HepG2 (cell line): ENCODE data around the gene CPNE5. TPM values are rescaled to one million over a fixed set of nuclear protein-coding genes. Genes with fewer than 3 reads are reported as not detected.

Experiments used
- CREB1 ChIP-seq, 2 experiments: fragments of 450-650 bp in 1 of 2; IDR thresholded peaks; 2 replicates each; pipeline ENCODE4 v1.6.1; 2016 to 2017; ENCODE audit warnings: control low read depth in 1 of 2, mild to moderate bottlenecking in 1 of 2, missing compliant biosample characterization in 1 of 2, missing genetic modification characterization in 1 of 2
- KAT8 ChIP-seq: IDR thresholded peaks from 2 replicates; pipeline ENCODE4 v1.6.1; 2016; ENCODE audit warnings: missing genetic modification reagents, missing compliant biosample characterization
- MIXL1 ChIP-seq: IDR thresholded peaks from 2 replicates; pipeline ENCODE4 v1.6.1; 2016
- MTA1 ChIP-seq: sonication (generic); formaldehyde crosslinking; IDR thresholded peaks from 2 replicates; pipeline ENCODE4 v1.4.0; 2020; ENCODE audit warnings: missing genetic modification reagents, mild to moderate bottlenecking, borderline replicate concordance
- MZF1 ChIP-seq: sonication (generic); formaldehyde crosslinking; IDR thresholded peaks from 2 replicates; pipeline ENCODE4 v1.8.1; 2023; ENCODE audit warnings: mild to moderate bottlenecking, missing genetic modification reagents, borderline replicate concordance
- NR2F1 ChIP-seq, 2 experiments: fragments of 450-650 bp in 1 of 2; formaldehyde crosslinking in 1 of 2; IDR thresholded peaks; 2 replicates each; pipeline versions ENCODE4 v1.5.0 to v1.6.1; 2016 to 2020; ENCODE audit warnings: mild to moderate bottlenecking in 1 of 2, missing compliant biosample characterization in 1 of 2, missing genetic modification reagents in 1 of 2, moderate library complexity in 1 of 2
- PTBP1 ChIP-seq: fragments of 200-400 bp; formaldehyde crosslinking; IDR thresholded peaks from 2 replicates; pipeline ENCODE4 v1.6.1; 2018; ENCODE audit warnings: low read length, low read depth; ENCODE audit not compliant: poor library complexity, severe bottlenecking
- RARG ChIP-seq: sonication (generic); formaldehyde crosslinking; IDR thresholded peaks from 2 replicates; pipeline ENCODE4 v1.4.0; 2020; ENCODE audit warnings: low read depth, mild to moderate bottlenecking, missing genetic modification reagents
- RFXANK ChIP-seq: IDR thresholded peaks from 2 replicates; pipeline ENCODE4 v1.6.1; 2016
- RFXAP ChIP-seq: sonication (generic); formaldehyde crosslinking; IDR thresholded peaks from 2 replicates; pipeline ENCODE4 v1.4.0; 2020; ENCODE audit warnings: missing genetic modification reagents, borderline replicate concordance
- SAP130 ChIP-seq: IDR thresholded peaks from 2 replicates; pipeline ENCODE4 v1.6.1; 2016; ENCODE audit warnings: low read depth
- SRSF1 ChIP-seq: fragments of 200-400 bp; formaldehyde crosslinking; optimal IDR thresholded peaks from 2 replicates; pipeline ENCODE3; 2017; ENCODE audit warnings: mild to moderate bottlenecking, low read depth, low read length, moderate library complexity
- THAP11 ChIP-seq: IDR thresholded peaks from 2 replicates; pipeline ENCODE4 v1.6.1; 2016; ENCODE audit warnings: missing biosample characterization, missing genetic modification reagents
- WIZ ChIP-seq: sonication (generic); formaldehyde crosslinking; IDR thresholded peaks from 2 replicates; pipeline ENCODE4 v1.5.1; 2020; ENCODE audit warnings: mild to moderate bottlenecking, missing genetic modification reagents
- ZKSCAN1 ChIP-seq: fragments of 150-350 bp; IDR thresholded peaks from 2 replicates; pipeline ENCODE4 v1.6.1; 2014; ENCODE audit warnings: low read length
- ZMAT3 ChIP-seq: sonication (generic); formaldehyde crosslinking; conservative IDR thresholded peaks from 2 replicates; pipeline ENCODE4 v1.7.0; 2021; ENCODE audit warnings: missing genetic modification reagents
- ZNF572 ChIP-seq: sonication (generic); formaldehyde crosslinking; IDR thresholded peaks from 2 replicates; pipeline ENCODE4 v1.5.1; 2020; ENCODE audit warnings: mild to moderate bottlenecking, missing genetic modification reagents
- ZNF761 ChIP-seq: sonication (generic); formaldehyde crosslinking; conservative IDR thresholded peaks from 2 replicates; pipeline ENCODE4 v1.4.0; 2020; ENCODE audit warnings: mild to moderate bottlenecking, missing genetic modification reagents
- ZNF782 ChIP-seq: sonication (generic); formaldehyde crosslinking; IDR thresholded peaks from 2 replicates; pipeline ENCODE4 v1.4.0; 2020; ENCODE audit warnings: missing genetic modification reagents, mild to moderate bottlenecking, borderline replicate concordance
- ZSCAN22 ChIP-seq: sonication (generic); formaldehyde crosslinking; IDR thresholded peaks from 2 replicates; pipeline ENCODE4 v1.4.0; 2020; ENCODE audit warnings: mild to moderate bottlenecking, missing genetic modification reagents
- polyA plus RNA-seq, 8 experiments: library from polyadenylated mRNA; depleted of rRNA in 3 of 8; stranded (reverse) in 7 of 8; unstranded in 1 of 8; fragments of >200 nt; fragmentation: Illumina TruSeq in 4 of 8; extraction: Trizol in 4 of 8; gene quantifications; 2 replicates each; pipeline versions ENCODE4 v1.2.1 to v1.2.3, GENCODE V29; 2011 to 2016; ENCODE audit warnings: low read depth in 4 of 8, missing spikeins in 1 of 8, mixed read lengths in 1 of 8; ENCODE audit not compliant: insufficient read depth in 1 of 8
- total RNA-seq, 5 experiments: library from RNA; depleted of rRNA; stranded (reverse); fragments of >200 nt; fragmentation: Illumina TruSeq; extraction: Trizol; gene quantifications; 2 replicates each; pipeline ENCODE4 v1.2.3, GENCODE V29; 2016; ENCODE audit warnings: low read depth in 1 of 5
- TF ChIP-seq, protein P1 (sequence below): sonication (generic); formaldehyde crosslinking; IDR thresholded peaks from 2 replicates; pipeline ENCODE4 v1.9.0; 2021; ENCODE audit warnings: missing genetic modification reagents, borderline replicate concordance
- TF ChIP-seq, protein P2 (sequence below): sonication (generic); formaldehyde crosslinking; IDR thresholded peaks from 2 replicates; pipeline ENCODE4 v1.5.0; 2020; ENCODE audit warnings: mild to moderate bottlenecking, missing genetic modification reagents
- TF ChIP-seq, protein P3 (sequence below): sonication (generic); formaldehyde crosslinking; IDR thresholded peaks from 2 replicates; pipeline ENCODE4 v1.5.0; 2020; ENCODE audit warnings: missing genetic modification reagents, mild to moderate bottlenecking, borderline replicate concordance

Gene CPNE5
- total and polyA plus RNA-seq, 2 of the 13 experiments (the other 11 are each of a cell fraction or from before 2014, with no cell fraction given), result 0.16 TPM; not detected in 1

DNA sequence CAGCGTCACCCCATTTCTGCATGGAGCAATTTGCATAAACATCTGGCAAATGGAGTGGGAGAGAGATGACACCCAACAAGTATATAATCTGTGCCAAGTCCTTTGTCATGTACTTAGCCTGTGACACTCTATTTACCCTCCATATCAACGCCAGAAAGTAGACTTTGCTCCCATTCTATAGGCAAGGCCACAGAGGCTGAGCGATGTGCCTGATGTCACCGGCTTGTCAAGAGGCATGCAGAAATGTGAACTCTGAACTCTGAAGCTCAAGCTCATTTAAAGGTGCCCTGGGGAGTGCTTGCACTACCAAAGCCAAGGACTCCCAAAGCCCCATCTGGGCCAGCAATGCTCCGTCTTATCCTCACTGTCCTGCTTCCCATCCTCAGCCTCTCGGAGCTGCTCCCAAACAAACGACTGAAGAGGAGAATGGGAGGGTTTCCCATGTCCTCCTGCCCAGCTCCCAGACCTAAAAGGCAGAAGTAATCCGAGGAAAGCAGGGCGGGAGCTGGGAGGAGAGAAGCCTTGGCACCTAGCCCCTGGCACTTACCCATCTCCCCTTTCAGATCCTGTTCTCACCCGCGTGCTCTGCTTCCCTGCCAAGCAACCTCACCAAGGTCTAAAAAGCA lies 9.2 kb downstream of the CPNE5 start (continued):
- TF ChIP-seq MTA1 (peak; percentile 51; the same call in 1 of the 2 replicates), RFXAP (CRISPR knock-in tag) (peak; percentile 44; the same call in 1 of the 2 replicates), NR2F1 (CRISPR knock-in tag; IDR thresholded peaks at IDR 0.05) (peak; percentile 66 to 70; a peak in 3 of 4 replicates), SRSF1 (no peak), ZSCAN22 (CRISPR knock-in tag) (no peak), ZNF782 (CRISPR knock-in tag) (no peak; the same call in 1 of the 2 replicates), ZKSCAN1 (no peak), PTBP1 (no peak), SAP130 (CRISPR knock-in tag) (peak; percentile 93), RARG (CRISPR knock-in tag) (no peak), WIZ (CRISPR knock-in tag) (no peak), ZMAT3 (peak; percentile 66), MIXL1 (CRISPR knock-in tag) (peak; percentile 90), ZNF572 (CRISPR knock-in tag) (no peak), MZF1 (CRISPR knock-in tag) (peak; percentile 36; the same call in 1 of the 2 replicates), RFXANK (CRISPR knock-in tag) (no peak), KAT8 (CRISPR knock-in tag) (peak; percentile 78), THAP11 (CRISPR knock-in tag) (peak; percentile 77), CREB1 (IDR thresholded peaks at IDR 0.05) (peak; percentile 87), CREB1 (CRISPR knock-in tag; IDR thresholded peaks at IDR 0.05) (no peak), ZNF761 (CRISPR knock-in tag) (no peak)
- TF ChIP-seq, protein P1, sequence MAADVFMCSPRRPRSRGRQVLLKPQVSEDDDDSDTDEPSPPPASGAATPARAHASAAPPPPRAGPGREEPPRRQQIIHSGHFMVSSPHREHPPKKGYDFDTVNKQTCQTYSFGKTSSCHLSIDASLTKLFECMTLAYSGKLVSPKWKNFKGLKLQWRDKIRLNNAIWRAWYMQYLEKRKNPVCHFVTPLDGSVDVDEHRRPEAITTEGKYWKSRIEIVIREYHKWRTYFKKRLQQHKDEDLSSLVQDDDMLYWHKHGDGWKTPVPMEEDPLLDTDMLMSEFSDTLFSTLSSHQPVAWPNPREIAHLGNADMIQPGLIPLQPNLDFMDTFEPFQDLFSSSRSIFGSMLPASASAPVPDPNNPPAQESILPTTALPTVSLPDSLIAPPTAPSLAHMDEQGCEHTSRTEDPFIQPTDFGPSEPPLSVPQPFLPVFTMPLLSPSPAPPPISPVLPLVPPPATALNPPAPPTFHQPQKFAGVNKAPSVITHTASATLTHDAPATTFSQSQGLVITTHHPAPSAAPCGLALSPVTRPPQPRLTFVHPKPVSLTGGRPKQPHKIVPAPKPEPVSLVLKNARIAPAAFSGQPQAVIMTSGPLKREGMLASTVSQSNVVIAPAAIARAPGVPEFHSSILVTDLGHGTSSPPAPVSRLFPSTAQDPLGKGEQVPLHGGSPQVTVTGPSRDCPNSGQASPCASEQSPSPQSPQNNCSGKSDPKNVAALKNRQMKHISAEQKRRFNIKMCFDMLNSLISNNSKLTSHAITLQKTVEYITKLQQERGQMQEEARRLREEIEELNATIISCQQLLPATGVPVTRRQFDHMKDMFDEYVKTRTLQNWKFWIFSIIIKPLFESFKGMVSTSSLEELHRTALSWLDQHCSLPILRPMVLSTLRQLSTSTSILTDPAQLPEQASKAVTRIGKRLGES (CRISPR knock-in tag), result no peak
- TF ChIP-seq, protein P2, sequence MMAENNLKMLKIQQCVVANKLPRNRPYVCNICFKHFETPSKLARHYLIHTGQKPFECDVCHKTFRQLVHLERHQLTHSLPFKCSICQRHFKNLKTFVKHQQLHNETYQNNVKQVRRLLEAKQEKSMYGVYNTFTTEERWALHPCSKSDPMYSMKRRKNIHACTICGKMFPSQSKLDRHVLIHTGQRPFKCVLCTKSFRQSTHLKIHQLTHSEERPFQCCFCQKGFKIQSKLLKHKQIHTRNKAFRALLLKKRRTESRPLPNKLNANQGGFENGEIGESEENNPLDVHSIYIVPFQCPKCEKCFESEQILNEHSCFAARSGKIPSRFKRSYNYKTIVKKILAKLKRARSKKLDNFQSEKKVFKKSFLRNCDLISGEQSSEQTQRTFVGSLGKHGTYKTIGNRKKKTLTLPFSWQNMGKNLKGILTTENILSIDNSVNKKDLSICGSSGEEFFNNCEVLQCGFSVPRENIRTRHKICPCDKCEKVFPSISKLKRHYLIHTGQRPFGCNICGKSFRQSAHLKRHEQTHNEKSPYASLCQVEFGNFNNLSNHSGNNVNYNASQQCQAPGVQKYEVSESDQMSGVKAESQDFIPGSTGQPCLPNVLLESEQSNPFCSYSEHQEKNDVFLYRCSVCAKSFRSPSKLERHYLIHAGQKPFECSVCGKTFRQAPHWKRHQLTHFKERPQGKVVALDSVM (CRISPR knock-in tag), result peak; percentile 60; the same call in 1 of the 2 replicates
- TF ChIP-seq, protein P3, sequence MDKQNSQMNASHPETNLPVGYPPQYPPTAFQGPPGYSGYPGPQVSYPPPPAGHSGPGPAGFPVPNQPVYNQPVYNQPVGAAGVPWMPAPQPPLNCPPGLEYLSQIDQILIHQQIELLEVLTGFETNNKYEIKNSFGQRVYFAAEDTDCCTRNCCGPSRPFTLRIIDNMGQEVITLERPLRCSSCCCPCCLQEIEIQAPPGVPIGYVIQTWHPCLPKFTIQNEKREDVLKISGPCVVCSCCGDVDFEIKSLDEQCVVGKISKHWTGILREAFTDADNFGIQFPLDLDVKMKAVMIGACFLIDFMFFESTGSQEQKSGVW (CRISPR knock-in tag), result no peak
